Endothelial cell of umbilical vein (primary cell): ENCODE data around the gene CYP46A1. TPM values are rescaled to one million over a fixed set of nuclear protein-coding genes. Genes with fewer than 3 reads are reported as not detected.

Experiments used
- BruUV-seq: library from RNA; stranded (reverse); fragments of 400-500 nt; replicated peaks from 2 replicates; lab custom pipeline; 2021; lab: Mats Ljungman, UMichigan
- CTCF ChIA-PET: fragments of 300-600, 350-600 bp; sonication (Branson Sonifier 250); formaldehyde crosslinking; loops from one replicate; lab custom pipeline; 2021; ENCODE audit warnings: antibody characterized with exemption, inconsistent platforms; lab: Charles Lee
- POLR2A ChIA-PET: fragments of 300-600, 350-600 bp; sonication (Branson Sonifier 250); formaldehyde crosslinking; loops from one replicate; lab custom pipeline; 2021; ENCODE audit warnings: antibody characterized with exemption, inconsistent platforms; lab: Charles Lee
- DNase-seq: peaks from one replicate; pipeline ENCODE4 v3.0.0-alpha.2; 2011; ENCODE audit warnings: low read depth, low spot score
- FAIRE-seq: peaks from 2 replicates; lab custom pipeline; 2011; peaks lifted over from hg19 to GRCh38; lab: Jason Lieb, UNC
- H2AFZ ChIP-seq: 2 replicates; pipeline ENCODE4 v1.6.0; 2012; ENCODE audit warnings: low read depth, low read length, control low read depth, inconsistent platforms
- H3K27ac ChIP-seq: 2 replicates; pipeline ENCODE4 v1.5.1; 2011; ENCODE audit warnings: low read depth, mild to moderate bottlenecking, control low read depth, low read length, moderate library complexity; ENCODE audit not compliant: insufficient read depth
- H3K27me3 ChIP-seq, 2 experiments: 2 replicates each; pipeline versions ENCODE4 v1.6.0 to v1.6.1; 2011; ENCODE audit warnings: low read length in 2 of 2, mixed read lengths in 1 of 2; ENCODE audit not compliant: control insufficient read depth in 2 of 2, insufficient read depth in 2 of 2
- H3K36me3 ChIP-seq, 2 experiments: 2 replicates in 1 of 2; 3 replicates in 1 of 2; pipeline ENCODE4 v1.5.1; 2011; ENCODE audit warnings: low read length in 2 of 2, mild to moderate bottlenecking in 1 of 2, moderate library complexity in 1 of 2; ENCODE audit not compliant: control insufficient read depth in 2 of 2, insufficient read depth in 2 of 2; ENCODE audit errors: extremely low read depth in 1 of 2
- H3K4me1 ChIP-seq: 3 replicates; pipeline ENCODE4 v1.5.1; 2011; ENCODE audit warnings: mild to moderate bottlenecking, low read length; ENCODE audit not compliant: control insufficient read depth, insufficient read depth; ENCODE audit errors: extremely low read depth
- H3K4me2 ChIP-seq: 2 replicates; pipeline ENCODE4 v1.6.1; 2011; ENCODE audit warnings: low read length, control low read depth, mixed read lengths; ENCODE audit not compliant: insufficient read depth
- H3K4me3 ChIP-seq, 3 experiments: fragments of 200-600 bp in 1 of 3; sonication (generic), shearing (Covaris generic) in 1 of 3; replicated peaks in 1 of 3; 2 replicates each; pipeline ENCODE4 v1.5.1; 2011 to 2016; ENCODE audit warnings: control low read depth in 3 of 3, low read length in 3 of 3, mild to moderate bottlenecking in 2 of 3, inconsistent platforms in 1 of 3, low read depth in 1 of 3, moderate library complexity in 1 of 3; ENCODE audit not compliant: insufficient read depth in 1 of 3
- H3K79me2 ChIP-seq: 2 replicates; pipeline ENCODE4 v1.6.0; 2012; ENCODE audit warnings: low read length, inconsistent platforms; ENCODE audit not compliant: control insufficient read depth, insufficient read depth
- H3K9ac ChIP-seq: replicated peaks from 2 replicates; pipeline ENCODE3; 2011; ENCODE audit warnings: low read length, control low read depth; ENCODE audit not compliant: insufficient read depth; ENCODE audit errors: extremely low read depth
- H3K9me1 ChIP-seq: replicated peaks from 3 replicates; pipeline ENCODE4 v1.6.0; 2011; ENCODE audit warnings: mild to moderate bottlenecking, low read length; ENCODE audit not compliant: control insufficient read depth, insufficient read depth; ENCODE audit errors: extremely low read depth
- H3K9me3 ChIP-seq: replicated peaks from 2 replicates; pipeline ENCODE4 v1.5.1; 2012; ENCODE audit warnings: low read length, inconsistent platforms; ENCODE audit not compliant: control insufficient read depth, insufficient read depth
- H4K20me1 ChIP-seq: replicated peaks from 2 replicates; pipeline ENCODE3; 2011; ENCODE audit warnings: mild to moderate bottlenecking, low read length; ENCODE audit not compliant: control insufficient read depth, insufficient read depth; ENCODE audit errors: extremely low read depth
- CTCF ChIP-seq, 2 donors: IDR thresholded peaks; 1 replicate in 1 of 2; 2 replicates in 1 of 2; pipeline ENCODE4 v1.5.1; 2011; ENCODE audit warnings: low read length in 2 of 2, mild to moderate bottlenecking in 2 of 2, moderate library complexity in 2 of 2, control low read depth in 1 of 2, inconsistent platforms in 1 of 2, low read depth in 1 of 2; ENCODE audit not compliant: insufficient read depth in 1 of 2; ENCODE audit errors: extremely low read depth in 1 of 2
- EZH2 ChIP-seq: IDR thresholded peaks from 2 replicates; pipeline ENCODE4 v1.6.1; 2012; ENCODE audit warnings: borderline replicate concordance, low read depth, mild to moderate bottlenecking, moderate library complexity, low read length, inconsistent platforms; ENCODE audit not compliant: severe bottlenecking
- FOS ChIP-seq: IDR thresholded peaks from 2 replicates; pipeline ENCODE4 v1.6.1; 2011; ENCODE audit warnings: mild to moderate bottlenecking, low read length, moderate library complexity, borderline replicate concordance; ENCODE audit not compliant: insufficient read depth
- GATA2 ChIP-seq: IDR thresholded peaks from 2 replicates; pipeline ENCODE4 v1.7.0; 2011; ENCODE audit warnings: low read depth, mild to moderate bottlenecking, moderate library complexity, mixed read lengths, low read length; ENCODE audit not compliant: insufficient read length, insufficient read depth
- JUN ChIP-seq: IDR thresholded peaks from 2 replicates; pipeline ENCODE4 v1.6.1; 2011; ENCODE audit warnings: borderline replicate concordance, low read depth; ENCODE audit not compliant: insufficient read length, insufficient read depth
- MAX ChIP-seq: IDR thresholded peaks from 2 replicates; pipeline ENCODE4 v1.6.1; 2011; ENCODE audit not compliant: insufficient read depth, insufficient read length
- MYC ChIP-seq: IDR thresholded peaks from one replicate; pipeline ENCODE4 v1.6.1; 2011; ENCODE audit warnings: mild to moderate bottlenecking, low read depth, low read length
- POLR2A ChIP-seq: IDR thresholded peaks from 2 replicates; pipeline ENCODE4 v1.6.1; 2012; ENCODE audit warnings: low read depth, mild to moderate bottlenecking, control low read depth, low read length
- POLR2AphosphoS5 ChIP-seq: IDR thresholded peaks from 2 replicates; pipeline ENCODE4 v1.6.1; 2012; ENCODE audit warnings: low read depth, mild to moderate bottlenecking, control low read depth, low read length, moderate library complexity; ENCODE audit not compliant: insufficient read depth
- dilution Hi-C: fragments of 300-500 bp; cut with MboI; formaldehyde crosslinking; loops from one replicate; pipeline ENCODE4 v1.15.0; 2019; ENCODE audit warnings: low sequenced_read_pairs; ENCODE audit not compliant: extremely low pct_ligation_motif_present
- intact Hi-C: fragments of 100-400 bp; cut with micrococcal nuclease; formaldehyde crosslinking; loops from one replicate; pipeline ENCODE4 v1.10.0; 2022
- polyA plus RNA-seq, 4 experiments: library from polyadenylated mRNA; depleted of rRNA in 3 of 4; stranded (reverse) in 3 of 4; unstranded in 1 of 4; fragments of >200 nt; gene quantifications; 2 replicates each; pipeline versions ENCODE4 v1.2.1 to v1.2.3, GENCODE V29; 2011 to 2012; ENCODE audit warnings: missing spikeins in 1 of 4
- total RNA-seq: library from RNA; stranded (reverse); gene quantifications from 2 replicates; pipeline ENCODE4 v1.2.3, GENCODE V29; 2021

The CYP46A1 gene
- total and polyA plus RNA-seq, 2 donors (not counting 3 experiments of a cell fraction or from before 2014, with no cell fraction given) = 0.03 to 0.24 TPM

- no TSS peak for BruUV-seq
- no peaks in the 10 kb centered on the region for H3K9me1 ChIP-seq
- H4K20me1 ChIP-seq = no peaks in the 10 kb centered on the region
- no peaks in the 10 kb centered on the region for H3K79me2 ChIP-seq
- dilution Hi-C loops = no loop called here
- H2AFZ ChIP-seq = no peak overlapping the region
- POLR2A ChIA-PET = no interaction called here
- H3K9me3 ChIP-seq = no peaks in the 10 kb centered on the region
- H3K27me3 ChIP-seq = peaks cover 38 to 43% of the 10 kb centered on the region in 2 experiments
- DNase-seq = no peak
- CTCF ChIA-PET = interaction anchor here (1.6 kb wide), 1 partner anchor 244 kb away, joined by 3 read pairs; no protein-coding TSS in a partner anchor
- FAIRE-seq = no peak
- H3K4me1 ChIP-seq = no peaks in the 10 kb centered on the region
- no peak overlapping the region for H3K4me2 ChIP-seq
- TF ChIP-seq MYC (no peak), GATA2 (no peak), POLR2A (no peak), FOS (no peak), MAX (no peak), JUN (no peak), POLR2AphosphoS5 (no peak), EZH2 (no peak), CTCF (IDR thresholded peaks at IDR 0.05; ENCODE audit: extremely low read depth in 1 of 2, insufficient read depth in 1 of 2, low read depth in 1 of 2, low read length in 2 of 2) (no peak)
- H3K36me3 ChIP-seq = no peaks in the 10 kb centered on the region
- no peak overlapping the region for H3K27ac ChIP-seq
- H3K9ac ChIP-seq = no peak overlapping the region
- intact Hi-C loops = no loop called here
- H3K4me3 ChIP-seq = no peak overlapping the region
Observed at GRCh38 chr14:99656171-99656570, 27.9 kb upstream of the CYP46A1 start.
